A673 (cell line): Measurements from ENCODE around the gene CTF1. TPM values are rescaled to one million over a fixed set of nuclear protein-coding genes. Genes with fewer than 3 reads are reported as not detected.

ENCODE experiments used
- BruUV-seq: library from RNA; stranded (reverse); fragments of 400-500 nt; replicated peaks from 2 replicates; lab custom pipeline; 2021; lab: Mats Ljungman, UMichigan
- CTCF ChIA-PET: fragments of 300-600 bp; sonication (Branson Sonifier 250); formaldehyde crosslinking; loops from one replicate; lab custom pipeline; 2022; ENCODE audit warnings: antibody characterized with exemption; lab: Charles Lee
- POLR2A ChIA-PET: fragments of 300-600 bp; sonication (Branson Sonifier 250); formaldehyde crosslinking; loops from one replicate; lab custom pipeline; 2022; ENCODE audit warnings: antibody characterized with exemption; ENCODE audit not compliant: low non-redundant PET; lab: Charles Lee
- DNase-seq: peaks from one replicate; pipeline ENCODE4 v3.0.0-alpha.2; 2015; ENCODE audit warnings: low spot score
- H3K27ac ChIP-seq: fragments of 200-600 bp; sonication (generic); 2 replicates; pipeline ENCODE4 v1.5.1; 2016; ENCODE audit warnings: mixed run types, low read depth, mild to moderate bottlenecking, mixed read lengths, antibody characterized with exemption, low read length; ENCODE audit not compliant: poor library complexity, severe bottlenecking
- H3K27me3 ChIP-seq: fragments of 200-600 bp; sonication (generic); replicated peaks from 2 replicates; pipeline ENCODE4 v1.6.1; 2017; ENCODE audit warnings: mixed run types, low read depth, mild to moderate bottlenecking, mixed read lengths, antibody characterized with exemption, low read length; ENCODE audit not compliant: insufficient read depth, poor library complexity
- H3K36me3 ChIP-seq: fragments of 200-600 bp; sonication (generic); 2 replicates; pipeline ENCODE4 v1.6.1; 2016; ENCODE audit warnings: mixed run types, mild to moderate bottlenecking, mixed read lengths, antibody characterized with exemption, low read length; ENCODE audit not compliant: insufficient read depth, poor library complexity, severe bottlenecking
- H3K4me1 ChIP-seq: fragments of 200-600 bp; sonication (generic); 2 replicates; pipeline ENCODE4 v1.6.1; 2017; ENCODE audit warnings: mixed run types, mild to moderate bottlenecking, mixed read lengths, antibody characterized with exemption, low read length; ENCODE audit not compliant: insufficient read depth, poor library complexity, severe bottlenecking
- H3K4me3 ChIP-seq: fragments of 200-600 bp; sonication (generic); 2 replicates; pipeline ENCODE4 v1.5.1; 2016; ENCODE audit warnings: low read depth, mixed run types, mild to moderate bottlenecking, mixed read lengths, low read length; ENCODE audit not compliant: poor library complexity, severe bottlenecking
- H3K9me3 ChIP-seq: fragments of 200-600 bp; sonication (generic); 2 replicates; pipeline ENCODE4 v1.6.1; 2016; ENCODE audit warnings: mixed run types, low read depth, mild to moderate bottlenecking, mixed read lengths, antibody characterized with exemption, low read length; ENCODE audit not compliant: poor library complexity, severe bottlenecking
- EZH2 ChIP-seq: fragments of 200-600 bp; sonication (generic); IDR thresholded peaks from 2 replicates; pipeline ENCODE4 v1.6.1; 2017; ENCODE audit warnings: borderline replicate concordance, low read depth, mild to moderate bottlenecking, mixed read lengths, antibody characterized with exemption, low read length; ENCODE audit not compliant: poor library complexity, severe bottlenecking
- intact Hi-C: fragments of 100-400 bp; cut with micrococcal nuclease; formaldehyde crosslinking; loops from one replicate; pipeline ENCODE4 v1.10.0; 2022; ENCODE audit not compliant: unreplicated experiment
- total RNA-seq: library from RNA; stranded (reverse); gene quantifications from 2 replicates; pipeline ENCODE4 v1.2.3, GENCODE V29; 2021
- TF ChIP-seq, protein P1 (sequence below): fragments of 300-800, 200-600 bp; sonication (generic); conservative IDR thresholded peaks from 2 replicates; pipeline ENCODE4 v1.5.1; 2017; ENCODE audit warnings: low read depth, mild to moderate bottlenecking, antibody characterized with exemption, low read length, moderate library complexity, mixed read lengths

Gene CTF1
- total RNA-seq, 1 experiment from 2014 or later, result 1.4 TPM

DNA sequence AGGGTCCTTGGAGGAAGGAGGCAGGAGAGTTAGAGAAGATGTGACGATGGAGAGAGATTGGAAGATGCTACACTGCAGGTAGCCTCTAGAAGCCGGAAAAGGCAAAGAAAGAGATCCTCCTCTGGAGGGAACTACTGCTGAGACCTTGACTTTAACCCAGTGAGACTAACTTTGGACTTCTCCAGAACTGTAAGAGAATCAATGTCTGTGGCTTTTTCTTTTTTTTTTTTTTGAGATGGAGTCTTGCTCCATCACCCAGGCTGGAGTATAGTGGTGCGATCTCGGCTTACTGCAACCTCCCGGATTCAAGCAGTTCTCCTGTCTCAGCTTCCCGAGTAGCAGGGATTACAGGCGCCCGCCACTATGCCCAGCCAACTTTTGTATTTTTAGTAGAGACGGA is 11.2 kb upstream of the CTF1 start:
- no peak overlapping the region for H3K27ac ChIP-seq
- no peaks in the 10 kb centered on the region for H3K27me3 ChIP-seq
- intact Hi-C loops, result no loop called here
- no peaks in the 10 kb centered on the region for H3K9me3 ChIP-seq
- no peaks in the 10 kb centered on the region for H3K4me1 ChIP-seq
- ChIA-PET CTCF (no interaction called here), POLR2A (no interaction called here)
- no TSS peak for BruUV-seq
- DNase-seq, result no peak
- TF ChIP-seq, protein P1, sequence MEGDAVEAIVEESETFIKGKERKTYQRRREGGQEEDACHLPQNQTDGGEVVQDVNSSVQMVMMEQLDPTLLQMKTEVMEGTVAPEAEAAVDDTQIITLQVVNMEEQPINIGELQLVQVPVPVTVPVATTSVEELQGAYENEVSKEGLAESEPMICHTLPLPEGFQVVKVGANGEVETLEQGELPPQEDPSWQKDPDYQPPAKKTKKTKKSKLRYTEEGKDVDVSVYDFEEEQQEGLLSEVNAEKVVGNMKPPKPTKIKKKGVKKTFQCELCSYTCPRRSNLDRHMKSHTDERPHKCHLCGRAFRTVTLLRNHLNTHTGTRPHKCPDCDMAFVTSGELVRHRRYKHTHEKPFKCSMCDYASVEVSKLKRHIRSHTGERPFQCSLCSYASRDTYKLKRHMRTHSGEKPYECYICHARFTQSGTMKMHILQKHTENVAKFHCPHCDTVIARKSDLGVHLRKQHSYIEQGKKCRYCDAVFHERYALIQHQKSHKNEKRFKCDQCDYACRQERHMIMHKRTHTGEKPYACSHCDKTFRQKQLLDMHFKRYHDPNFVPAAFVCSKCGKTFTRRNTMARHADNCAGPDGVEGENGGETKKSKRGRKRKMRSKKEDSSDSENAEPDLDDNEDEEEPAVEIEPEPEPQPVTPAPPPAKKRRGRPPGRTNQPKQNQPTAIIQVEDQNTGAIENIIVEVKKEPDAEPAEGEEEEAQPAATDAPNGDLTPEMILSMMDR, result no peak
- no peak for TF ChIP-seq EZH2
- H3K36me3 ChIP-seq, result peaks cover 15% of the 10 kb centered on the region
- H3K4me3 ChIP-seq, result no peak overlapping the region

DNA sequence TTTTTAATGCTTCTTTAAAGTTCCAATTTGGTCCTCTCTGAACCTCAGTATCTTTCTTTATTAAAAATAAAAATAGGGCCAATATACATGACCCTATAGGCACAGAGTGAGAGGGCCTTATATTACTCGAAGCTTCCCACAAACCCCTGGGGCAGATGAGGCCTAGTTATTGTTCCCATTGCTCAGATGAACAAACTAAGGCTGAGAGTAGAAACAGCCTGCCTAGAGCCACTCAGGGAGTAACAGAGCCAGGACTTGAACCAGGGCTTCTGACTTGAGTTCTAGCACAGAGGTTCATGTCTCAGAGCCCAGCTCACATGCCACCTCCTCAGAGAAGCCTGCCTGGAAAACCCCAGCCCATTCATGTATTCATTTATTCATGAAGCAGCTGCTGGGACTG is 10.3 kb upstream of the CTF1 start:
- intact Hi-C loops, result no loop called here
- H3K27ac ChIP-seq, result no peak overlapping the region
- H3K9me3 ChIP-seq, result no peaks in the 10 kb centered on the region
- peaks cover 15% of the 10 kb centered on the region for H3K36me3 ChIP-seq
- no peak overlapping the region for H3K4me3 ChIP-seq
- TF ChIP-seq EZH2, result no peak
- TF ChIP-seq, protein P1, result no peak
- CTCF ChIA-PET, result no interaction called here
- POLR2A ChIA-PET, result no interaction called here
- DNase-seq, result no peak
- H3K27me3 ChIP-seq, result no peaks in the 10 kb centered on the region
- BruUV-seq, result no TSS peak
- H3K4me1 ChIP-seq, result no peaks in the 10 kb centered on the region

DNA sequence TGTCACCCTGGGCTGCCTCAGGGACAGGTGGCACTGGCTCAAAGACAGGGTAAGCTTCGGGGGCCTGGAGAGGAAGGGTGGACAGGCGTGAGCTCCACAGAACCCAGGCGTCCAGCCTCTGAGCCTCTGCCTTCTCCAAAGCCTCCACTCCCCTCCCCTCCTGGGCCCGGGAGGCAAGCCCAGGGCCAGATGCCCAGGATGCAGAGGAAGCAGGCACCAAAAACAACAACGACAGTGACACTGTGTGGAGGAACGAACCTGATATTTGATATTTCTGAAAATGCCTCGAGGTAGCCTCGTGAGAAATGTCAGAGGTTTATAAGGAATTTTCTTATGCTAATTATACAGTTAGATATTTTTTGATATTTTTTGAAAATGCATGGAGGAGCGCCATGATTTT is 8.5 kb upstream of the CTF1 start:
- no peak for TF ChIP-seq EZH2
- TF ChIP-seq, protein P1, result no peak
- peaks cover 24% of the 10 kb centered on the region for H3K36me3 ChIP-seq
- ChIA-PET CTCF (interaction anchor here (0.7 kb wide), 1 partner anchor 44 kb away, joined by 3 read pairs; no protein-coding TSS in a partner anchor), POLR2A (no interaction called here)
- H3K4me3 ChIP-seq, result no peak overlapping the region
- no peaks in the 10 kb centered on the region for H3K27me3 ChIP-seq
- H3K27ac ChIP-seq, result no peak overlapping the region
- no peaks in the 10 kb centered on the region for H3K9me3 ChIP-seq
- no peak for DNase-seq
- H3K4me1 ChIP-seq, result peaks cover 2% of the 10 kb centered on the region
- no TSS peak for BruUV-seq
- intact Hi-C loops, result no loop called here
